ENCODE data around the gene RAB5IF. TPM values are rescaled to one million over a fixed set of nuclear protein-coding genes. Genes with fewer than 3 reads are reported as not detected.

The RAB5IF gene
- total and polyA plus RNA-seq, 9 of the 15 experiments (the other 6 are each of a cell fraction or from before 2014, with no cell fraction given) = 26.5 to 198 (median 134) TPM

DNA sequence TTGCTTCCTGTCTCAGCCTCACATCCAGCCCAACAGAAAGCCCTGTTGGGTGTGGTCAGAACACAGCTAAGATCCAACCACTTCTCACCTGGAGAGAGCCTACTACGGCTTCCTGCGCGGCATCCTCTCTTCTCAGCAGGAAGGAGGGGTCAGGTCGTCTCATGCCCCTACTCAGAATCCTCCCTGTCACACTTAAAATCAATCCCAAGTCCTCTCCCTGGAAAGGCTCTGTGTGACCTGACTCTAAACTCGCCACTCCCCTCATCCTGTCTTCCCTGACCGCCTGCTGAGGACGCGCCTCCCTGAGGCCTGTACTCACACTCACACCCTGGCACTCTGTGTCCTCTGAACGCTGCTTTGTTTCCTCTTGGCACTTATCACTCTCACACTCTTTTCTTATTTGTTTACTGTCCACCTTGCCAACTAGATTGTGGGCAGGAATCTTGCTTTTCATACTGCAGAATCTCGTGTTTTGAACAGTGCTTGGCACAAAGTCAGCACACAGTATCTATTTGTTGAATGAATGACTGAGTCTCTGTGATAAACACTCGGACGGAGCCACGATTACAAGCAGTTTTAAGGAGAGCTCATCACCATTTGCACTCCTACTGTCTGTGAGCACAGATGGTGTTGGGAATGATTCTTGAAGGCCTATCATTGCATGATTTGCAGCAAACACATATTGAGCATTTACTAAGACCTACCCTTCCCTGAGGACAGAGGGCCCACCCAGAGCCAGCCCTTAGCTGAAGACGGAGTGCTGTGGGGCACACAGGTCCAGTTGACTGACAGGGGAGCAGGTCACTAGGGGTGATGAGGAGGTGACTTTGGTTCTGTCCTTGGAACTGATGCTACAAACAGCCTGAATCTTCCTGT lies 18.7 kb downstream of the RAB5IF start:
- Histone ChIP-seq H3K4me1 (replicated peaks in 1 of 2; ENCODE audit: control insufficient read depth in 2 of 2, insufficient read depth in 2 of 2, low read length in 2 of 2) (peaks cover 0 to 4% of the 10 kb centered on the region in 2 experiments; a peak in 1 of 5 replicates), H3K9me3 (replicated peaks; ENCODE audit: control insufficient read depth, insufficient read depth, low read depth, low read length) (no peaks in the 10 kb centered on the region), H2AFZ (ENCODE audit: low read depth, low read length) (peak overlapping the region; percentile 67), H3K36me3 (ENCODE audit: control insufficient read depth, insufficient read depth, low read length) (no peaks in the 10 kb centered on the region), H3K4me3 (no peak overlapping the region), H3K27me3 (ENCODE audit: control insufficient read depth in 2 of 2, insufficient read depth in 2 of 2, low read length in 2 of 2) (no peaks in the 10 kb centered on the region), H3K27ac (ENCODE audit: extremely low read depth, low read depth, low read length) (no peak overlapping the region), H3K9me1 (ENCODE audit: control insufficient read depth, insufficient read depth, low read length) (no peaks in the 10 kb centered on the region), H4K20me1 (replicated peaks; ENCODE audit: control insufficient read depth, insufficient read depth, low read length) (no peaks in the 10 kb centered on the region), H3K4me2 (ENCODE audit: insufficient read depth, low read length) (no peak overlapping the region), H3K9ac (ENCODE audit: insufficient read depth in 1 of 2, low read depth in 2 of 2, low read length in 2 of 2) (peak overlapping the region in 1 of 2 experiments; percentile 36; a peak in 1 of 4 replicates), H3K79me2 (ENCODE audit: control insufficient read depth, insufficient read depth, low read length) (no peaks in the 10 kb centered on the region)
- peak; percentile 71 for ATAC-seq
- no peak for DNase-seq (ENCODE audit: extremely low read depth in 1 of 4, low spot score in 3 of 4)
- in situ Hi-C loops (cut with MboI) (no loop called here), intact Hi-C loops (cut with micrococcal nuclease) (no loop called here)
- POLR2A ChIA-PET = interaction anchor here (0.6 to 1.8 kb wide), 6 partner anchors 8 to 65 kb away, joined by 3 to 10 read pairs (median 4); no protein-coding TSS in a partner anchor
- TF ChIP-seq CBX8 (IDR thresholded peaks at IDR 0.05; ENCODE audit: borderline replicate concordance, extremely low read depth, low read depth, low read length, poor library complexity, severe bottlenecking) = no peak
- peak; percentile 40 for TF ChIP-seq CBFA2T3 (IDR thresholded peaks at IDR 0.05)
- no peak for TF ChIP-seq ATF4 (CRISPR knock-in tag; IDR thresholded peaks at IDR 0.05)
- TF ChIP-seq PKNOX1 (IDR thresholded peaks at IDR 0.05) = peak; percentile 67
- TF ChIP-seq ZBTB34 (CRISPR knock-in tag; IDR thresholded peaks at IDR 0.05) = no peak
- no TSS peak for BruUV-seq (replicated peaks)
- CTCF ChIA-PET (ENCODE audit: low intra/inter-chr PET ratio) = no interaction called here
- peak; percentile 59 for FAIRE-seq
- 40% methylated on average over 14 of the region's 14 CpGs for WGBS (ENCODE audit: insufficient coverage, low coverage, missing lambda C conversion rate)

All from K562 (cell line).